Thoracic aorta endothelial cell (primary cell): Measurements from ENCODE around the gene WNT8A. TPM values are rescaled to one million over a fixed set of nuclear protein-coding genes. Genes with fewer than 3 reads are reported as not detected.

Experiments used
- small RNA-seq: library from RNA; depleted of rRNA; stranded (forward); fragments of <200 nt; gene quantifications from one replicate; pipeline ENCODE3, GENCODE V24; 2012
- total RNA-seq: library from RNA; depleted of rRNA; stranded (reverse); fragments of >200 nt; gene quantifications from 2 replicates; pipeline ENCODE4 v1.2.3, GENCODE V29; 2012

The WNT8A gene, protein sequence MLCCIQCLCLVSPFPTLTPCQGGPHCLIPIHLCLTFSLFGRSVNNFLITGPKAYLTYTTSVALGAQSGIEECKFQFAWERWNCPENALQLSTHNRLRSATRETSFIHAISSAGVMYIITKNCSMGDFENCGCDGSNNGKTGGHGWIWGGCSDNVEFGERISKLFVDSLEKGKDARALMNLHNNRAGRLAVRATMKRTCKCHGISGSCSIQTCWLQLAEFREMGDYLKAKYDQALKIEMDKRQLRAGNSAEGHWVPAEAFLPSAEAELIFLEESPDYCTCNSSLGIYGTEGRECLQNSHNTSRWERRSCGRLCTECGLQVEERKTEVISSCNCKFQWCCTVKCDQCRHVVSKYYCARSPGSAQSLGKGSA
- not detected in 2 replicates for total RNA-seq

DNA sequence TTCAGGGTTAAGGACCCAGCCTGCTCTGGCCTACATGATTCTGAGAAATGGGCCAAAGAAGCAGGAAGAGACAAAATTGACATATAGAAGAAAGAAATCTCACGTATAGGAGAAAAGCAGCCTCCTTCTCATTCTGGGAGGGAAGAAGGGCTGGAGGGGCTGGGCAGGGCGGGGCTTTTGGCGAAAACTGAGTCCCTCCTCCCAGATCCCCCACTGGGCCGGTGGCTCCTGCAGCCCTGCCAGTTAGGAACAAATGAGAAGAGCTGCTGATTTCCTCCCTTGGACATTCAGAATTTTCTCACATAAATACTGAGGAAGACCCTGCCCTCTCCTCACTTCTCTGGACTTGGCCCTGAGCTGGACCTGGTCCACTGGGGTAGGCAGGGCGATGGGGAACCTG, at the start of gene WNT8A:
TSS of gene WNT8A (plus strand) at position 332 of the 400 bp plus-strand sequence. CDS start 95 bp downstream, outside the sequence.

DNA sequence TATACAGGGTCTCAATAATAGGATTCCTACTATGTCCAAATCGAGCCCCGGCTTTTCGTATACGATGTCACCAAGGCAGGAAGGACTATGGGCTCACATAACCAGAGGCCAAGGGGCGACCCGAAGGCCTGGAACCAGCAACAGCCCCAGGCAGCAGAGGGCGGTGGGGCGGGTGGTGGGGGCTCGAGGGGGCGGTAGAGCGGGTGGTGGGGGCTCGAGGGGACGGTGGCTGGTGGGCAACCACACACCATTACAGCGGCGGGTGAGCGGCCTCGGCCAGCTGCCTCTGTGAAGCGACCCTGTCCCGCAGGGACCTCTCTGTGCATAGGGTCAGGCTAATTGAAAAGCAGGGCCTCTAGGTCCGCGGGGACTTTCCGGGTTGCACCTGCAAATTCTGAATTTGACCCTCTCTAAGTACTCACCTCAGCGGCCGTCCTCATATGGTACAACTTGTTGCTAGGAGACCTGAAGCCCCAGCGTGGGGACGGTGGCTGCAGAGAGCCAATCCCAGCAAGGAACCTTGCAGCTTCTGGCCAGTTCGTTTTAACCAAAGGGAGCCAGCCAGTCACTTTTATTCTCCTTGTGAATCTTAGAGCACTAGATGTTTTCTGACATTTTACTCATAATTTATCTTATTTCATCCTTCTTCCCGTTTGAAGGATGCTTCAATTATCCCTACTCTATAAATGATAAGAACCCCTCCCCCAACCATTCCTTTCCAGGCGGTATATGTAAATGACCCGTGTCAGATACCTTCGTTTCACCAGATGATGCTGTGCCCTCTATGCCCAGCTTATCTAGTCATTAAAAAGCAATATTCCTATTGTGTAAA, 55.3 kb downstream of the WNT8A start, which contains the start of gene NME5:
TSS of gene NME5 (minus strand) at position 480 of the 832 bp plus-strand sequence. CDS start 648 bp downstream, outside the sequence.

Small RNAs within 50 kb of the gene (small RNA-seq; reads per million reads assigned to genes)
- gene RNU6-1148P, result not detected
- 0.63 reads per million for gene RNU6-460P
- gene RNU6-888P, result 1.5 reads per million, percentile 38 among the genes with 10 or more reads in this experiment

Other genes with a start within 250 kb of the WNT8A start
- not detected in 2 replicates for gene MYOT, start 216.2 kb upstream of the WNT8A start, total RNA-seq
- not detected in 2 replicates for gene PKD2L2, start 194.6 kb upstream of the WNT8A start, total RNA-seq
- 28.5 and 33.1 TPM in 2 replicates for gene FAM13B, start 51.0 kb upstream of the WNT8A start, total RNA-seq
- 1.1 and 1.6 TPM in 2 replicates for gene NME5, start 55.4 kb downstream of the WNT8A start, total RNA-seq
- 52.7 and 61.6 TPM in 2 replicates for gene BRD8, start 94.6 kb downstream of the WNT8A start, total RNA-seq
- gene KIF20A, start 95.1 kb downstream of the WNT8A start, total RNA-seq, result 63.7 and 116 TPM in 2 replicates
- gene CDC23, start 129.3 kb downstream of the WNT8A start, total RNA-seq, result 45.1 and 48.4 TPM in 2 replicates
- gene GFRA3, start 190.6 kb downstream of the WNT8A start, total RNA-seq, result not detected in 2 replicates
- 13.0 and 19.0 TPM in 2 replicates for gene CDC25C, start 247.8 kb downstream of the WNT8A start, total RNA-seq